ENCODE data around the gene MEIG1. TPM values are rescaled to one million over a fixed set of nuclear protein-coding genes. Genes with fewer than 3 reads are reported as not detected.
"Not testable (repeated sequence)": the region's sequence is repeated elsewhere in the genome, so short reads cannot be mapped to it uniquely, and the experiment has no call there.

Gene MEIG1
- total RNA-seq (ENCODE audit: insufficient read depth, low replicate concordance): not detected

- peak; percentile 96 for DNase-seq (ENCODE audit: low spot score)
These were observed at the start of gene MEIG1 for GRCh38 chr10:14959221-14960057. Gene MEIG1 (plus strand): TSS chr10:14959388. CDS start chr10:14966469, 7,081 bp downstream.

GRCh38 chr10:14910953-14911352 is 48.2 kb upstream of the MEIG1 start:
- DNase-seq (ENCODE audit: low spot score): no peak

GRCh38 chr10:14911801-14912200 is 47.4 kb upstream of the MEIG1 start:
- no peak for DNase-seq (ENCODE audit: low spot score)

GRCh38 chr10:14916600-14916999 is 42.6 kb upstream of the MEIG1 start:
- DNase-seq (ENCODE audit: low spot score): no peak

GRCh38 chr10:14917827-14918226 is 41.4 kb upstream of the MEIG1 start:
- no peak for DNase-seq (ENCODE audit: low spot score)

GRCh38 chr10:14918964-14919363 is 40.2 kb upstream of the MEIG1 start:
- no peak for DNase-seq (ENCODE audit: low spot score)

- no peak for DNase-seq (ENCODE audit: low spot score)
These were observed 35.2 kb upstream of the MEIG1 start for GRCh38 chr10:14924013-14924412.

GRCh38 chr10:14925268-14925667 is 33.9 kb upstream of the MEIG1 start:
- no peak for DNase-seq (ENCODE audit: low spot score)

GRCh38 chr10:14926061-14926470 is 33.1 kb upstream of the MEIG1 start:
- no peak for DNase-seq (ENCODE audit: low spot score)

- DNase-seq (ENCODE audit: low spot score): no peak
These were observed 32.3 kb upstream of the MEIG1 start for GRCh38 chr10:14926722-14927416.

- no peak for DNase-seq (ENCODE audit: low spot score)
These were observed 28.6 kb upstream of the MEIG1 start for GRCh38 chr10:14930610-14931009.

GRCh38 chr10:14936584-14936983 is 22.6 kb upstream of the MEIG1 start:
- DNase-seq (ENCODE audit: low spot score): no peak

GRCh38 chr10:14938971-14939370 is 20.2 kb upstream of the MEIG1 start:
- DNase-seq (ENCODE audit: low spot score): not testable (repeated sequence)

GRCh38 chr10:14942147-14942949 is 16.8 kb upstream of the MEIG1 start:
- DNase-seq (ENCODE audit: low spot score): not testable (repeated sequence)

GRCh38 chr10:14942950-14943338 is 16.2 kb upstream of the MEIG1 start:
- not testable (repeated sequence) for DNase-seq (ENCODE audit: low spot score)

GRCh38 chr10:14945108-14945507 is 14.1 kb upstream of the MEIG1 start:
- no peak for DNase-seq (ENCODE audit: low spot score)

- no peak for DNase-seq (ENCODE audit: low spot score)
These were observed 11.9 kb upstream of the MEIG1 start for GRCh38 chr10:14947268-14947667.

- DNase-seq (ENCODE audit: low spot score): no peak
These were observed 9.9 kb upstream of the MEIG1 start for GRCh38 chr10:14949291-14949690.

- no peak for DNase-seq (ENCODE audit: low spot score)
These were observed 6.3 kb upstream of the MEIG1 start for GRCh38 chr10:14952851-14953423.

- DNase-seq (ENCODE audit: low spot score): no peak
These were observed 5.7 kb upstream of the MEIG1 start for GRCh38 chr10:14953424-14954000.
